Left colon (tissue), 2 donors: ENCODE results near the gene ZBTB17. TPM values are rescaled to one million over a fixed set of nuclear protein-coding genes. Genes with fewer than 3 reads are reported as not detected.
"Not testable (repeated sequence)": the region's sequence is repeated elsewhere in the genome, so short reads cannot be mapped to it uniquely, and the experiment has no call there.

Experiments used
- ATAC-seq: fragments of 200-7000 bp; cut with Tn5 transposase; one replicate; pipeline ENCODE4 v1.9.1; 2020; ENCODE audit warnings: mild to moderate bottlenecking, moderate library complexity
- DNase-seq, 2 donors: peaks; one replicate each; pipeline ENCODE4 v3.0.0-alpha.2; 2020
- intact Hi-C, 2 donors: fragments of 100-400 bp; cut with DNase I in 1 of 2; cut with micrococcal nuclease in 1 of 2; formaldehyde crosslinking; loops; one replicate each; pipeline versions ENCODE4 v1.11.2 to v1.14.0; 2022; cut with DNase I, micrococcal nuclease
- total RNA-seq, 2 donors: library from RNA; stranded (reverse); fragmentation: NEBNext Ultra II Directional; extraction: Animal tissue kit (Norgen Biotek cat#: 25700); gene quantifications; one replicate each; pipeline ENCODE4 v1.2.1, GENCODE V29; 2021
- donor health status: DM: no; HTN: no; CAD: no.
- donor health status: DM: yes; HTN: yes; CAD: no.

The ZBTB17 gene
- total RNA-seq, 2 donors from 2014 or later: 29.1 to 30.0 TPM

- intact Hi-C loops: loop anchor here in 1 of 2 donors (5.0 kb wide), 1 partner anchor 176 kb away; no protein-coding TSS in a partner anchor
- DNase-seq (no peak), ATAC-seq (no peak)
Measured at GRCh38 chr1:15993666-15994065, 17.8 kb upstream of the ZBTB17 start.

GRCh38 chr1:15992582-15993500 is 16.9 kb upstream of the ZBTB17 start:
- DNase-seq: no peak
- no peak for ATAC-seq
- intact Hi-C loops: loop anchor here in 1 of 2 donors (5.0 kb wide), 1 partner anchor 176 kb away; no protein-coding TSS in a partner anchor

DNA sequence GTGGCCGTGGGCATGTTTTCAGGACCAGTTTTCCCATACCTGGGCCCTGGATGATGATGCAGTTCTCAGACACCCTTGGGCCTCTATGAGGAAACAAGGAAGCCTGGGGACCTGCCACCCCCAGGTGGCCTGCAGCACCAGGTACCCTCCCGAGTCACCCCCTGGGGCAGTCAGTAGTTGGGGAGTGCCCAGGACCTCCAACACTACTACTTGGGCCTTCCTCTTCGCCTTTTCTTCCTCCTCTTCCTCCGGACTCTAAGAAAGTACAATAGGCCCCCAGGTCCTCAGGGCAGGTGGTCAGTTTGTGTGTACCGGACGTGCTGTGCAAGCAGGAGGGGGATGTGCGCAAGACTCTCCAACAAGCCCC is 16.3 kb upstream of the ZBTB17 start:
- ATAC-seq (no peak), DNase-seq (no peak)
- intact Hi-C loops: loop anchor here in 1 of 2 donors (5.0 kb wide), 1 partner anchor 175 kb away; no protein-coding TSS in a partner anchor

DNA sequence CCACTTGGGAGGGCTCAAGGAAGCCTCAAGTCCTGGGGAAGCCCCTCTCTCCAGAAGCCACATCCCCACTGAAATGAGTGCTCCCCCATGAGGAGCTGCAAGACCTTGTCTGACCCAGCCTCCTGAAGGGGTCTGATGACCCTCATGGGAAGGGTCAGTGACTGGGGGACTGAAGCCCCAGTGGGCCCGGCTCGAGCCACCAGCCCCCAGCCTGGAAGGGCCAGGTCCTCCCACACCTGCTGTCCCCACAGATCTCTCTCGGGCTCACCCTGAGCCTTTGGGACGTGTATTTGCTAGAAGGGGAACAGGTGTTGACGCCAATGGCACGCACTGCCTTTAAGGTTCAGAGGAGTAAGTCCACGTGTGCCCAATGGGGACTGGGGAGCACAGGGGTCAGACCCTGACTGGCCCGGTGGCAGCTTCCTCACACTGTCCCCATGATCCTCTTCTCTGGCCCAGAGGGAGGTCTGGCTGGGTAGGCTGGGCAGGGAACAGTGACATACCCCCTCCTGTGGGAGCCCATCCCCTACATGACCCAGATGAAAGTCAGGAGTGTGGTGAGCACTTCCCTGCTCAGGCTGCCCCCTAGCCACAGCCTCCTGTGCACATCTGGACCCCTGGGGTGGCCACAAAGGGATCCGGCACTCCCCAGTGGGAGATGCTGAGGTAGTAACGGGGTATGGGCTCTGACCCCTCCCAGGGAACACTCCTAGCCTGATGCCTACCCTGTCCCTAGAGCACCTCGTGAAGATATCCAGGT is 15.7 kb upstream of the ZBTB17 start:
- no peak for DNase-seq
- intact Hi-C loops: loop anchor here in 1 of 2 donors (5.0 kb wide), 1 partner anchor 174 kb away; no protein-coding TSS in a partner anchor
- no peak for ATAC-seq

DNA sequence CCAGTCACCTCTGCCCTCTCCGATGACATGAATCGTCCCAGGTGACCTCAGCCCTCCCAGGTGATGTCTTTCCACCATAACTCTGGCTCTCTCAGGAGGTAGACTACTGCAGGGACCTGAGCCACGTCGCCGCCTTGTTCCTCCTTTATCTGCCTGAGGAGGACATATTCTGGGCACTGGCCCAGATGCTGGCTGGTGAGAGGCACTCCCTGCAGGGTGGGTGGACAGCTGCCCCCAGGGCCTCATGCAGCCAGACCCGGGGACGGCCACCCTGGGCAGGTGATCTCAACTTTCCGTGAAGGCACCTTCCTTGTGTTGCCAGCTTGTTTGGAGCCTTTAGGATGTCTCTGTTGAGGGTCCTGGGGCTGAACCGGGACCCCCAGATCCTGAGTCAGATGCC is 13.9 kb upstream of the ZBTB17 start:
- intact Hi-C loops: loop anchor here in 1 of 2 donors (5.0 kb wide), 1 partner anchor 172 kb away; no protein-coding TSS in a partner anchor
- DNase-seq (no peak), ATAC-seq (no peak)

DNA sequence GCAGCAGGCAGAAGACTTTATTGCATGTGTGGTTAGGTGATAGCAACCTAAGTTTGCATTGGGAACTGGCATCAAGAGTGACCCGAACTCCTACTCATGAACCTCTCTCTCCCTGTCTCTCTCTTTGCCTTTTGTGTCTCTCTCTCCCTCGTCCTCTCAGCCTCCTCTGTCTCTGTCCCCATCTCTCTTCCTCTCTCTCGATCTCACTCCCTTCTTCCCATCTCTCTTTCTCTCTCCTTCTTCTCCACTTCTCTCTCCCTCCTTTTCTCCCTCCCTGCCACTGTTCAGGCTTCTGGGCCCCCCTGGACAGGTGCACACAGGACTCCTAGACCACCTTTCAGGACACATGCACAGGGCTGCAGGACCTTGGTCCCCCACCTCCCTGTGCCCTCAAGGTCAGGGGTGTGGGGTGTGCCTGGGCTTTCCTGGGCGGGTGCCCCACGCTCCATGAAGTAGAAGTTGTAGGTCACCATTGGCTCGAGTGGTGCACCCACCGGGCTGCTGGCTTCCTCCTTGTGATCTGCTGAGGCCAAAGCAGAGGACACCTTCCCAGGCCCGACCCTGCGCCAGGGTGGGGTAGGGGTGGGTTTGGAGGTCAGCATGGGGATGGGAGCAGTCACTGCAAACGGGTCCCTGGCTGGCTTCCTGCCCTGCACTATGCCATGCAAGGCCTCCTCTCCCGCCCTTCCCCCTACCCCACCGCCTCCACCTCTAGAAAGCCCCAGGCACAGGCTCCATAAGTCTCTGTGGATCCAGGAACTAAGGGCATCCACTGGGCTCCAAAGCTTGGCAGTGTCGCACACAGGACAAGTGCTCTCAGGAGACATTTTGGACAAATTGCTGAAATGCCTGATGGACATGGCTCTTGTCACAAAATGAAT is 13.2 kb upstream of the ZBTB17 start:
- intact Hi-C loops: no loop called here
- DNase-seq (no peak), ATAC-seq (no peak)

- intact Hi-C loops: no loop called here
- DNase-seq (no peak), ATAC-seq (no peak)
Measured at GRCh38 chr1:15985611-15986297, 9.9 kb upstream of the ZBTB17 start.

DNA sequence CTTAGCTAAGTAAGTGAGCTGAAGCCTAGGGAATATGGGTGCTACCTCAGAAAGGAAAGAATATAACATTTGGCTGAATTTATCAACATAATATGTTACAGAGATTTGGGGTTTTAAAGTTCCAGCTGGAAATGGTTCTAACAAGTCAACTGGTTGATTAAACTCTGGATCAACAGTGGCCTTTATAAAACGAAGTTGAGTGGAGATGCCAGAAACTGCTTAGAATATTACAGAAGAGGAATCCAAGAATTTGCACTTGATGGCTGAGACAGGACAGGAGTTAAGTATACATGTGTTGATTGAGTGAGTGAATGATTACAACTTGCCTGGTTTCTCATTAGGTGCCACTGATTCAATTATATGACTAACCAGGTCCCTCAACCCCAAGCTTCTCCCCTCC is 7.4 kb upstream of the ZBTB17 start:
- intact Hi-C loops: no loop called here
- DNase-seq: no peak
- ATAC-seq: no peak

DNA sequence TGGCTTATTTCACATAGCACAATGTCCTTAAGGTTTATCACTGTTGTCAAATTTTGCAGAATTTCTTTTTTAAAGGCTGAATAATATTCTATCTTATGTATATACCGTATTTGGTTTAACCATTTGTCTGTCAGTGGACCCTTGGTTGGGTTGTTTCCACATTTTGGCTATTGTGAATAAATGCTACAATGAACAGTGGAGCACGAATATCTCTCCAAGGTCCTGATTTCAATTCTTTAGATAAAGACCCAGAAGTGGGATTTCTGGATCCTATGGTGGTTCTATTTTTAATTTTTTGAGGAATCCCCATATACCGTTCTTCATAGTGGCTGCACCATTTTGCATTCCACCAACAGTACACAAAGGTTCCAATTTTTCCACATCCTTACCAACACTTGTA is 5.8 kb upstream of the ZBTB17 start:
- ATAC-seq (no peak), DNase-seq (no peak)
- intact Hi-C loops: no loop called here

GRCh38 chr1:15977947-15978346 is 2.0 kb upstream of the ZBTB17 start:
- intact Hi-C loops, ATAC-seq, DNase-seq: not testable (repeated sequence)

DNA sequence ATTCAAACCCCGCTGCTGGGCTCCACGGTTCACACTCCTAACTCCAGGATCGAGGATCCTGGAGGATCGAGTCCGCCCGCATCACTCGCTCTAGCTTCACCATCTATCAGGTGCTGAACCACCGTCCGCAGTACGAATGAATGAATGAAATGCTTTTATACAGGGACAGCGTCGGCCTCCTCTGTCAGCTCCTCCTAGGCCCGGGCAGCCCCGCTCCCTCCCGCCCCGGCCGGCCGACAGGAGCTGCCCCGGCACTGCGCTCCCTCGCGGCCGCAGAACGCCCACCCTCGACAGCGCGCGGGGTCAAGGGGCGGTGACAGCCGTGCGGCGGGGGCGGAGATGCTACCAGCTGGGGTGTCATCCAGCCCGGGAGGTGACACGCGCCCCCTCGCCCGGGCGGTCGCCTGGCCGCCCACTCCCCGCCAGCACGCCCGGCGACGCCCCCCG is 520 bp downstream of the ZBTB17 start:
- DNase-seq (peak in 1 of 2 donors; percentile 64), ATAC-seq (peak; percentile 66)
- intact Hi-C loops: no loop called here

GRCh38 chr1:15974855-15975254 is 1.0 kb downstream of the ZBTB17 start:
- intact Hi-C loops: no loop called here
- no peak for DNase-seq
- ATAC-seq: no peak

- ATAC-seq: no peak
- intact Hi-C loops: no loop called here
- DNase-seq: no peak
Measured at GRCh38 chr1:15973772-15974171, 2.1 kb downstream of the ZBTB17 start.

DNA sequence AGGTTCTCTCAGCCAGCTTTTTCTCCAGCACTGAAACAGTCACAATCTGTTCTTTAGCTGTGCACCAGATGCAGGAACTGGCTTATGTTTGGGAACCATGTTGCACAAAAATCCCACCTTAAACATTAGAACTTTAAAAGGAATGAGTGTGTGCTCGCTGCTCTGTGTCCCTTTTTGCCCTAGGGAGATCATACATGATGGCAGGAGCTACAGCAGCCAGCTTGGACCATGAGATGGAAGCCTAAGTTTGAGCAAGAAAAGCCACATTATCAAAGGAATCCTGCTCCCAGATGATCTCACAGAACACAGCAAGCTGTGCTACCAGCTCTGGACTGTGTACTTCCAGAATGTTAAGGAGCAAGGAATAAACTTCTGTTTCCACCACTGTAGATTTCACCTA is 3.5 kb downstream of the ZBTB17 start:
- intact Hi-C loops: no loop called here
- ATAC-seq (no peak), DNase-seq (no peak)

- no peak for ATAC-seq
- intact Hi-C loops: no loop called here
- no peak for DNase-seq
Measured at GRCh38 chr1:15970911-15971310, 5.0 kb downstream of the ZBTB17 start.

DNA sequence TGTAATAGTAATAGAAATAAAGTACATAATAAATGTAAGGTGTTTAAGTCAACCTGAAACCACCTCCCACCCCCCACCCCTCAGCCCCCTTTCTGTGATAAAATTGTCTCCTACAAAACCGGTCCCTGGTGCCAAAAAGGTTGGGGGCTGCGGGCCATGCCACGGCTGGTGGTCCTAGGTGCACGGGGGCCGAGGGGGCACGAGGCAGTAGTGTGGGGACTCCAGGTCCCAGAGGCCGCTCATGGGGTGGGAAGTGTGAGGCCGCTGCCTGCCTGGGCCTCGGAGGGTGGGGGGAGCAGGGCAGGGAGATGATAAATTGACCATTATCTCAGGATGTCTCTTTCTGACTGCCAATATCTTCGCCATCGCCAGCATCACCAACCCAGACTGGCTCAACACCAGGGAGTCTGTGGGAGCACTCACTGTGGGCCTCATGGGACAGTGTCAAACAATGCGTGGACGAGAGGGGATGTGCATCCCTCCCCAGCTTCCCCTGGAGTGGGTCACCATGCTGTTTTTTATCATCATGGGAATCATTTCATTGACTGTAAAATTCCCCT is 6.5 kb downstream of the ZBTB17 start:
- ATAC-seq: no peak
- no peak for DNase-seq
- intact Hi-C loops: no loop called here

DNA sequence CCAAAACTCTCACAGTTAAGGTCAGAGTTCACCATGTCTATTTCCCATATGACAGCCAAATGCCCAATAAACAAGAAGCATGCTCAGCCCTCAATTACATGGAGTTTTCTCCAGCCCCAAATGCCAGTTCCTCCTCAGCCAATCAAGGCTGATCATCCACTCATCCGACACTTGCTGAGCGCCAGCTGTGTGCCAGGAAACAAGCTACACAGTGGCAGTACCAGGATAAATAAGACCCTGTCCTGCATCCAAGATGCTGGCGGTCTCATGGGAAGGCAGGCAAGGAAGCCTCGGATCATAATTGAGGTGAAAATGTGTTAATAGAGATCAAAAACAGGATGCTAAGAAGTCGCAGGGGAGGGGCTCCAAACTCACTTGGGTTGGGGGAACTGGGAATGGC is 7.7 kb downstream of the ZBTB17 start:
- ATAC-seq (no peak), DNase-seq (no peak)
- intact Hi-C loops: no loop called here

DNA sequence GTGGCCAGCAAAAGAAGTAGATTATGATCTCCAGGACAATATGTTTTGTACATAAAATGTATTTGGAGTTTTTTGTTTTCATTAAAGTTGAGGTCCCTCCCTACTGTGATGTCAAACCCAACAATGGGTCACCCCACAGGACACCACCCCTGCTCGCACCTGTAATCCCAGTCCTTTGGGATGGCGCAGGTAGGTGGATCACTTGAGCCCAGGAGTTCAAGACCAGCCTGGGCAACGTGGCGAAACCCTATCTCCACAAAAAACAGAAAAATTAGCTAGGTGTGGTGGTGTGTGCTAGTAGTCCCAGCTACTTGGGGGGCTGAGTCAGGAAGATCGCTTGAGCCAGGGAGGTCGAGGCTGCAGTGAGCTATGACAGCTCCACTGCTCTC is 9.0 kb downstream of the ZBTB17 start:
- DNase-seq (no peak), ATAC-seq (no peak)
- intact Hi-C loops: no loop called here
